H1 (cell line): ENCODE results near the gene SHISAL1. TPM values are rescaled to one million over a fixed set of nuclear protein-coding genes. Genes with fewer than 3 reads are reported as not detected.

Experiments used
- CTBP2 ChIP-seq: IDR thresholded peaks from 2 replicates; pipeline ENCODE4 v1.7.0; 2011; ENCODE audit warnings: borderline replicate concordance, mild to moderate bottlenecking, moderate library complexity, mixed read lengths, low read length; ENCODE audit not compliant: insufficient read depth, insufficient read length
- EGR1 ChIP-seq: IDR thresholded peaks from 2 replicates; pipeline ENCODE4 v1.6.1; 2011; ENCODE audit warnings: low read depth, low read length, borderline replicate concordance
- EZH2 ChIP-seq: fragments of 200-600 bp; sonication (generic); IDR thresholded peaks from 2 replicates; pipeline ENCODE4 v1.7.1; 2012; ENCODE audit warnings: low read depth, mild to moderate bottlenecking, moderate library complexity, low read length, inconsistent platforms; ENCODE audit not compliant: severe bottlenecking
- GTF2F1 ChIP-seq: IDR thresholded peaks from 2 replicates; pipeline ENCODE4 v1.6.1; 2012; ENCODE audit warnings: low read depth, low read length, improper control_type of control experiment, borderline replicate concordance
- HDAC2 ChIP-seq, 2 experiments: fragments of 300-600 bp in 1 of 2; sonication (generic) in 1 of 2; IDR thresholded peaks; 2 replicates each; pipeline ENCODE4 v1.6.1; 2011 to 2012; ENCODE audit warnings: low read depth in 2 of 2, low read length in 2 of 2, mild to moderate bottlenecking in 2 of 2, moderate library complexity in 2 of 2, borderline replicate concordance in 1 of 2, inconsistent platforms in 1 of 2
- JUND ChIP-seq: IDR thresholded peaks from 2 replicates; pipeline ENCODE4 v1.6.1; 2011; ENCODE audit warnings: mild to moderate bottlenecking, improper control_type of control experiment, low read length
- PHF8 ChIP-seq: fragments of 200-600 bp; sonication (generic); conservative IDR thresholded peaks from 2 replicates; pipeline ENCODE4 v1.7.1; 2012; ENCODE audit warnings: low read depth, mild to moderate bottlenecking, inconsistent platforms, low read length, moderate library complexity
- POLR2AphosphoS5 ChIP-seq: IDR thresholded peaks from 2 replicates; pipeline ENCODE4 v1.6.1; 2011; ENCODE audit warnings: low read depth, low read length
- SIN3A ChIP-seq, 2 experiments: IDR thresholded peaks in 1 of 2; conservative IDR thresholded peaks in 1 of 2; 2 replicates each; pipeline ENCODE4 v1.6.1; 2011 to 2012; ENCODE audit warnings: low read length in 2 of 2, improper control_type of control experiment in 1 of 2, low read depth in 1 of 2, mild to moderate bottlenecking in 1 of 2
- polyA plus RNA-seq, 7 experiments: library from polyadenylated mRNA; depleted of rRNA in 3 of 7; stranded (reverse) in 5 of 7; unstranded in 2 of 7; fragments of >200 nt in 5 of 7; fragments of 200-250 nt in 2 of 7; gene quantifications; 1 replicate in 5 of 7; 2 replicates in 1 of 7; 4 replicates in 1 of 7; pipeline versions ENCODE4 v1.2.1 to v1.2.3, GENCODE V29; 2011 to 2013; ENCODE audit warnings: missing spikeins in 2 of 7, mixed read lengths in 2 of 7
- total RNA-seq: library from RNA; stranded (reverse); fragmentation: NEBNext Ultra II Directional; extraction: Animal tissue kit (Norgen Biotek cat#: 25700); gene quantifications from 2 replicates; pipeline ENCODE4 v1.2.1, GENCODE V29; 2021
- TF ChIP-seq, protein P1 (sequence below): fragments of 300-600 bp; sonication (generic); IDR thresholded peaks from 2 replicates; pipeline ENCODE4 v1.7.1; 2012; ENCODE audit warnings: low read length, moderate library complexity, mild to moderate bottlenecking, inconsistent platforms; ENCODE audit not compliant: insufficient replicate concordance

Gene SHISAL1
- total and polyA plus RNA-seq, 2 of the 8 experiments (the other 6 are each of a cell fraction or from before 2014, with no cell fraction given): 3.7 to 5.8 TPM

DNA sequence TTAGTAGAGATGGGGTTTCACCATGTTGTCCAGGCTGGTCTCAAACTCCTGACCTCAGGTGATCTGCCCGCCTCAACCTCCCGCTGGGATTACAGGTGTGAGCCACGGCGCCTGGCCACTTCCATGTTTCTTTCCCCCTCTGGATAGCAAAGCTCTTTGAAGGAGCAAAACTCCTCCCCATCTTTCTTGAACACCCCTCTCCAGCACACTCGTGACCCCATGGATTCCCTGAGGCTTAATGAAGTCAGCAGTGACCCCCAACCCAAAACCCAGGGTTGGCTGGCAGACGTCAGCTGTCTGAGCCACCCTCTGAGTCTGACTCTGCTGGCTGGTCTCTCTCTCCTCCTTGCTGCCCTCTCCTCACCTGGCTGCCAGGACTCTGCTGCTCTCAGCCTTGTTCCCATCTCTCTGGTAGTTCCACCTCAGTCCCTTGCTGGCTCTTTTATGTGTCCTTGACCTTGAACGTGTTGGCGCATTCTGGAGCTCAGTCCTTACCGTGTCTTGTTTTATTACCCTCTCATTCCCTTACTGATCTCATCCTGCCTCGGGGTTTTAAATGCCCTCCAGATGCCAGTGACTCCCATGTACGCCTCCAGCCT lies 87.6 kb downstream of the SHISAL1 start (continued):
- TF ChIP-seq, protein P1, sequence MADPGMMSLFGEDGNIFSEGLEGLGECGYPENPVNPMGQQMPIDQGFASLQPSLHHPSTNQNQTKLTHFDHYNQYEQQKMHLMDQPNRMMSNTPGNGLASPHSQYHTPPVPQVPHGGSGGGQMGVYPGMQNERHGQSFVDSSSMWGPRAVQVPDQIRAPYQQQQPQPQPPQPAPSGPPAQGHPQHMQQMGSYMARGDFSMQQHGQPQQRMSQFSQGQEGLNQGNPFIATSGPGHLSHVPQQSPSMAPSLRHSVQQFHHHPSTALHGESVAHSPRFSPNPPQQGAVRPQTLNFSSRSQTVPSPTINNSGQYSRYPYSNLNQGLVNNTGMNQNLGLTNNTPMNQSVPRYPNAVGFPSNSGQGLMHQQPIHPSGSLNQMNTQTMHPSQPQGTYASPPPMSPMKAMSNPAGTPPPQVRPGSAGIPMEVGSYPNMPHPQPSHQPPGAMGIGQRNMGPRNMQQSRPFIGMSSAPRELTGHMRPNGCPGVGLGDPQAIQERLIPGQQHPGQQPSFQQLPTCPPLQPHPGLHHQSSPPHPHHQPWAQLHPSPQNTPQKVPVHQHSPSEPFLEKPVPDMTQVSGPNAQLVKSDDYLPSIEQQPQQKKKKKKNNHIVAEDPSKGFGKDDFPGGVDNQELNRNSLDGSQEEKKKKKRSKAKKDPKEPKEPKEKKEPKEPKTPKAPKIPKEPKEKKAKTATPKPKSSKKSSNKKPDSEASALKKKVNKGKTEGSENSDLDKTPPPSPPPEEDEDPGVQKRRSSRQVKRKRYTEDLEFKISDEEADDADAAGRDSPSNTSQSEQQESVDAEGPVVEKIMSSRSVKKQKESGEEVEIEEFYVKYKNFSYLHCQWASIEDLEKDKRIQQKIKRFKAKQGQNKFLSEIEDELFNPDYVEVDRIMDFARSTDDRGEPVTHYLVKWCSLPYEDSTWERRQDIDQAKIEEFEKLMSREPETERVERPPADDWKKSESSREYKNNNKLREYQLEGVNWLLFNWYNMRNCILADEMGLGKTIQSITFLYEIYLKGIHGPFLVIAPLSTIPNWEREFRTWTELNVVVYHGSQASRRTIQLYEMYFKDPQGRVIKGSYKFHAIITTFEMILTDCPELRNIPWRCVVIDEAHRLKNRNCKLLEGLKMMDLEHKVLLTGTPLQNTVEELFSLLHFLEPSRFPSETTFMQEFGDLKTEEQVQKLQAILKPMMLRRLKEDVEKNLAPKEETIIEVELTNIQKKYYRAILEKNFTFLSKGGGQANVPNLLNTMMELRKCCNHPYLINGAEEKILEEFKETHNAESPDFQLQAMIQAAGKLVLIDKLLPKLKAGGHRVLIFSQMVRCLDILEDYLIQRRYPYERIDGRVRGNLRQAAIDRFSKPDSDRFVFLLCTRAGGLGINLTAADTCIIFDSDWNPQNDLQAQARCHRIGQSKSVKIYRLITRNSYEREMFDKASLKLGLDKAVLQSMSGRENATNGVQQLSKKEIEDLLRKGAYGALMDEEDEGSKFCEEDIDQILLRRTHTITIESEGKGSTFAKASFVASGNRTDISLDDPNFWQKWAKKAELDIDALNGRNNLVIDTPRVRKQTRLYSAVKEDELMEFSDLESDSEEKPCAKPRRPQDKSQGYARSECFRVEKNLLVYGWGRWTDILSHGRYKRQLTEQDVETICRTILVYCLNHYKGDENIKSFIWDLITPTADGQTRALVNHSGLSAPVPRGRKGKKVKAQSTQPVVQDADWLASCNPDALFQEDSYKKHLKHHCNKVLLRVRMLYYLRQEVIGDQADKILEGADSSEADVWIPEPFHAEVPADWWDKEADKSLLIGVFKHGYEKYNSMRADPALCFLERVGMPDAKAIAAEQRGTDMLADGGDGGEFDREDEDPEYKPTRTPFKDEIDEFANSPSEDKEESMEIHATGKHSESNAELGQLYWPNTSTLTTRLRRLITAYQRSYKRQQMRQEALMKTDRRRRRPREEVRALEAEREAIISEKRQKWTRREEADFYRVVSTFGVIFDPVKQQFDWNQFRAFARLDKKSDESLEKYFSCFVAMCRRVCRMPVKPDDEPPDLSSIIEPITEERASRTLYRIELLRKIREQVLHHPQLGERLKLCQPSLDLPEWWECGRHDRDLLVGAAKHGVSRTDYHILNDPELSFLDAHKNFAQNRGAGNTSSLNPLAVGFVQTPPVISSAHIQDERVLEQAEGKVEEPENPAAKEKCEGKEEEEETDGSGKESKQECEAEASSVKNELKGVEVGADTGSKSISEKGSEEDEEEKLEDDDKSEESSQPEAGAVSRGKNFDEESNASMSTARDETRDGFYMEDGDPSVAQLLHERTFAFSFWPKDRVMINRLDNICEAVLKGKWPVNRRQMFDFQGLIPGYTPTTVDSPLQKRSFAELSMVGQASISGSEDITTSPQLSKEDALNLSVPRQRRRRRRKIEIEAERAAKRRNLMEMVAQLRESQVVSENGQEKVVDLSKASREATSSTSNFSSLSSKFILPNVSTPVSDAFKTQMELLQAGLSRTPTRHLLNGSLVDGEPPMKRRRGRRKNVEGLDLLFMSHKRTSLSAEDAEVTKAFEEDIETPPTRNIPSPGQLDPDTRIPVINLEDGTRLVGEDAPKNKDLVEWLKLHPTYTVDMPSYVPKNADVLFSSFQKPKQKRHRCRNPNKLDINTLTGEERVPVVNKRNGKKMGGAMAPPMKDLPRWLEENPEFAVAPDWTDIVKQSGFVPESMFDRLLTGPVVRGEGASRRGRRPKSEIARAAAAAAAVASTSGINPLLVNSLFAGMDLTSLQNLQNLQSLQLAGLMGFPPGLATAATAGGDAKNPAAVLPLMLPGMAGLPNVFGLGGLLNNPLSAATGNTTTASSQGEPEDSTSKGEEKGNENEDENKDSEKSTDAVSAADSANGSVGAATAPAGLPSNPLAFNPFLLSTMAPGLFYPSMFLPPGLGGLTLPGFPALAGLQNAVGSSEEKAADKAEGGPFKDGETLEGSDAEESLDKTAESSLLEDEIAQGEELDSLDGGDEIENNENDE: no peak
- TF ChIP-seq PHF8: no peak
- no peak for TF ChIP-seq SIN3A (conservative IDR thresholded peaks at IDR 0.05 in 1 of 2, IDR thresholded peaks at IDR 0.05 in 1 of 2; ENCODE audit: low read depth in 1 of 2, low read length in 2 of 2)
- no peak for TF ChIP-seq POLR2AphosphoS5
- no peak for TF ChIP-seq CTBP2
- TF ChIP-seq GTF2F1: no peak
- TF ChIP-seq EZH2: no peak
- no peak for TF ChIP-seq HDAC2 (IDR thresholded peaks at IDR 0.05; ENCODE audit: borderline replicate concordance in 1 of 2, low read depth in 2 of 2, low read length in 2 of 2)
- no peak for TF ChIP-seq EGR1
- no peak for TF ChIP-seq JUND
